HCT116 (cell line): ENCODE measurements around the gene NUMB. TPM values are rescaled to one million over a fixed set of nuclear protein-coding genes. Genes with fewer than 3 reads are reported as not detected.

Experiments used
- ATAC-seq: fragments of 200-7000 bp; cut with Tn5 transposase; 2 replicates; pipeline ENCODE4 v1.9.1; 2020; ENCODE audit warnings: mild to moderate bottlenecking, moderate library complexity
- BruUV-seq: library from RNA; stranded (reverse); fragments of 400-500 nt; replicated peaks from 2 replicates; lab custom pipeline; 2021; lab: Mats Ljungman, UMichigan
- CTCF ChIA-PET: fragments of 300-600 bp; sonication (Branson Sonifier 250); formaldehyde crosslinking; loops from one replicate; lab custom pipeline; 2021; ENCODE audit warnings: antibody characterized with exemption; lab: Charles Lee
- POLR2A ChIA-PET: fragments of 300-600, 350-600 bp; sonication (Branson Sonifier 250); formaldehyde crosslinking; loops from one replicate; lab custom pipeline; 2021; ENCODE audit warnings: antibody characterized with exemption; lab: Charles Lee
- RAD21 ChIA-PET, 2 experiments: fragments of 300-600 bp; sonication (Branson Sonifier 250); formaldehyde crosslinking; loops; one replicate each; lab custom pipeline; 2023; ENCODE audit warnings: low total read pairs in 2 of 2; ENCODE audit not compliant: uncharacterized antibody in 2 of 2, unreplicated experiment in 2 of 2, low non-redundant PET in 1 of 2; lab: Charles Lee
- DNase-seq: peaks from one replicate; pipeline ENCODE4 v3.0.0-alpha.2; 2010; ENCODE audit warnings: low read depth, low spot score
- H2AFZ ChIP-seq: fragments of 200-600 bp; shearing (Covaris generic), sonication (generic); 2 replicates; pipeline ENCODE4 v1.6.1; 2017; ENCODE audit warnings: low read depth, mixed run types, mixed read lengths, antibody characterized with exemption, low read length; ENCODE audit not compliant: poor library complexity, severe bottlenecking
- H3K27ac ChIP-seq: 2 replicates; pipeline ENCODE4 v1.5.1; 2012; ENCODE audit warnings: low read depth, low read length
- H3K27me3 ChIP-seq: fragments of 200-600 bp; sonication (generic); 2 replicates; pipeline ENCODE4 v1.6.1; 2016; ENCODE audit warnings: mixed run types, low read length, mixed read lengths; ENCODE audit not compliant: insufficient read depth
- H3K36me3 ChIP-seq, 2 experiments: fragments of 200-500 bp in 1 of 2; fragments of 200-600 bp in 1 of 2; sonication (Bioruptor generic) in 1 of 2; sonication (generic) in 1 of 2; 2 replicates each; pipeline versions ENCODE4 v1.5.1 to v1.6.1; 2014 to 2016; ENCODE audit warnings: low read length in 2 of 2, inconsistent platforms in 1 of 2, mixed read lengths in 1 of 2, mixed run types in 1 of 2; ENCODE audit not compliant: insufficient read depth in 2 of 2, control insufficient read depth in 1 of 2
- H3K4me1 ChIP-seq, 2 experiments: fragments of 200-600 bp in 1 of 2; sonication (generic) in 1 of 2; 2 replicates each; pipeline versions ENCODE4 v1.5.1 to v1.6.1; 2012 to 2017; ENCODE audit warnings: low read length in 2 of 2, inconsistent platforms in 1 of 2, mild to moderate bottlenecking in 1 of 2, mixed read lengths in 1 of 2, mixed run types in 1 of 2, moderate library complexity in 1 of 2; ENCODE audit not compliant: insufficient read depth in 2 of 2, control insufficient read depth in 1 of 2
- H3K4me2 ChIP-seq: fragments of 200-600 bp; sonication (generic); 2 replicates; pipeline ENCODE4 v1.6.1; 2017; ENCODE audit warnings: mixed run types, low read length, mixed read lengths
- H3K4me3 ChIP-seq, 2 experiments: fragments of 200-600 bp in 1 of 2; sonication (generic) in 1 of 2; replicated peaks in 1 of 2; 2 replicates each; pipeline ENCODE4 v1.5.1; 2011 to 2016; ENCODE audit warnings: low read length in 2 of 2, control low read depth in 1 of 2, low read depth in 1 of 2, mild to moderate bottlenecking in 1 of 2, mixed read lengths in 1 of 2, mixed run types in 1 of 2
- H3K79me2 ChIP-seq: fragments of 200-600 bp; sonication (generic); 2 replicates; pipeline ENCODE4 v1.6.1; 2017; ENCODE audit warnings: mild to moderate bottlenecking, mixed run types, low read length, moderate library complexity, mixed read lengths; ENCODE audit not compliant: insufficient read depth
- H3K9ac ChIP-seq: fragments of 200-600 bp; sonication (generic); 2 replicates; pipeline ENCODE4 v1.6.1; 2016; ENCODE audit warnings: low read length, mixed read lengths
- H3K9me2 ChIP-seq: fragments of 200-600 bp; sonication (generic), shearing (Covaris generic); 2 replicates; pipeline ENCODE4 v1.6.1; 2017; ENCODE audit warnings: mixed run types, mild to moderate bottlenecking, moderate library complexity; ENCODE audit not compliant: insufficient read depth
- H3K9me3 ChIP-seq, 2 experiments: fragments of 200-500 bp in 1 of 2; fragments of 200-600 bp in 1 of 2; sonication (Bioruptor generic) in 1 of 2; sonication (generic) in 1 of 2; 2 replicates each; pipeline ENCODE4 v1.6.1; 2014 to 2017; ENCODE audit warnings: low read length in 2 of 2, mixed read lengths in 2 of 2, inconsistent platforms in 1 of 2, low read depth in 1 of 2, mild to moderate bottlenecking in 1 of 2, mixed run types in 1 of 2, moderate library complexity in 1 of 2; ENCODE audit not compliant: control insufficient read depth in 1 of 2, insufficient read depth in 1 of 2
- H4K20me1 ChIP-seq: fragments of 200-600 bp; sonication (generic), shearing (Covaris generic); 2 replicates; pipeline ENCODE4 v1.6.1; 2017; ENCODE audit warnings: mixed run types, mild to moderate bottlenecking, moderate library complexity; ENCODE audit not compliant: insufficient read depth
- ATF3 ChIP-seq: IDR thresholded peaks from 2 replicates; pipeline ENCODE4 v1.6.1; 2012
- CBX3 ChIP-seq: IDR thresholded peaks from 2 replicates; pipeline ENCODE4 v1.6.1; 2012; ENCODE audit warnings: low read depth
- CEBPB ChIP-seq: IDR thresholded peaks from 2 replicates; pipeline ENCODE4 v1.6.1; 2012; ENCODE audit warnings: low read depth
- EGR1 ChIP-seq: IDR thresholded peaks from 2 replicates; pipeline ENCODE4 v1.6.1; 2012; ENCODE audit warnings: low read depth
- ELF1 ChIP-seq: IDR thresholded peaks from 2 replicates; pipeline ENCODE4 v1.6.1; 2012; ENCODE audit warnings: low read depth, borderline replicate concordance
- EZH2 ChIP-seq: fragments of 200-600 bp; sonication (generic); IDR thresholded peaks from 2 replicates; pipeline ENCODE4 v1.6.1; 2017; ENCODE audit warnings: antibody characterized with exemption, mixed run types
- EZH2phosphoT487 ChIP-seq: fragments of 200-600 bp; IDR thresholded peaks from 2 replicates; pipeline ENCODE4 v1.6.1; 2018; ENCODE audit warnings: antibody characterized with exemption, borderline replicate concordance
- FOSL1 ChIP-seq: IDR thresholded peaks from 2 replicates; pipeline ENCODE4 v1.6.1; 2012; ENCODE audit warnings: low read depth
- JUND ChIP-seq: IDR thresholded peaks from 2 replicates; pipeline ENCODE4 v1.6.1; 2012
- POLR2AphosphoS5 ChIP-seq: IDR thresholded peaks from 2 replicates; pipeline ENCODE4 v1.6.1; 2011; ENCODE audit warnings: mild to moderate bottlenecking, low read depth, low read length, moderate library complexity
- RAD21 ChIP-seq: IDR thresholded peaks from 2 replicates; pipeline ENCODE4 v1.6.1; 2012; ENCODE audit warnings: low read depth, mild to moderate bottlenecking
- REST ChIP-seq: IDR thresholded peaks from 2 replicates; pipeline ENCODE4 v1.6.1; 2012; ENCODE audit warnings: low read depth
- SIN3A ChIP-seq: IDR thresholded peaks from 2 replicates; pipeline ENCODE4 v1.6.1; 2012; ENCODE audit warnings: low read depth
- SP1 ChIP-seq: IDR thresholded peaks from 2 replicates; pipeline ENCODE4 v1.6.1; 2012; ENCODE audit warnings: low read depth
- YY1 ChIP-seq: IDR thresholded peaks from 2 replicates; pipeline ENCODE4 v1.6.1; 2011; ENCODE audit warnings: low read length, low read depth, moderate library complexity, mild to moderate bottlenecking; ENCODE audit not compliant: insufficient replicate concordance; ENCODE audit errors: extremely low read depth
- ZBTB33 ChIP-seq: IDR thresholded peaks from 2 replicates; pipeline ENCODE4 v1.6.1; 2011; ENCODE audit warnings: mild to moderate bottlenecking, low read length, moderate library complexity; ENCODE audit not compliant: insufficient replicate concordance; ENCODE audit errors: extremely low read depth
- ZFX ChIP-seq: fragments of 450-650 bp; IDR thresholded peaks from 2 replicates; pipeline ENCODE4 v1.6.1; 2017
- ZNF274 ChIP-seq: fragments of 200-500 bp; sonication (Bioruptor generic); IDR thresholded peaks from 2 replicates; pipeline ENCODE4 v1.6.1; 2014; ENCODE audit warnings: mild to moderate bottlenecking, low read depth, low read length, inconsistent platforms
- intact Hi-C: fragments of 100-400 bp; cut with micrococcal nuclease; formaldehyde crosslinking; loops from 2 replicates; pipeline ENCODE4 v1.10.0; 2022
- total RNA-seq: library from RNA; stranded (reverse); gene quantifications from one replicate; pipeline ENCODE4 v1.2.1, GENCODE V29; 2021; ENCODE audit not compliant: unreplicated experiment

The NUMB gene
- total RNA-seq, 1 experiment from 2014 or later, result 43.0 TPM

- Histone ChIP-seq H3K9ac (no peak overlapping the region), H4K20me1 (no peaks in the 10 kb centered on the region), H2AFZ (no peak overlapping the region), H3K4me2 (no peak overlapping the region), H3K27ac (no peak overlapping the region), H3K9me2 (no peaks in the 10 kb centered on the region), H3K79me2 (no peaks in the 10 kb centered on the region), H3K36me3 (peaks cover 5 to 20% of the 10 kb centered on the region in 2 experiments), H3K9me3 (no peaks in the 10 kb centered on the region), H3K4me1 (no peaks in the 10 kb centered on the region), H3K4me3 (no peak overlapping the region), H3K27me3 (no peaks in the 10 kb centered on the region)
- RAD21 ChIA-PET, result no interaction called here
- POLR2A ChIA-PET, result no interaction called here
- TF ChIP-seq ZNF274 (no peak), ELF1 (no peak), POLR2AphosphoS5 (no peak), RAD21 (no peak), ZBTB33 (no peak), CBX3 (no peak), YY1 (no peak), ZFX (no peak), SP1 (no peak), SIN3A (no peak), EZH2phosphoT487 (no peak), JUND (no peak), EZH2 (no peak), EGR1 (no peak), FOSL1 (no peak), REST (no peak), CEBPB (no peak), ATF3 (no peak)
- DNase-seq (no peak), ATAC-seq (no peak)
- CTCF ChIA-PET, result interaction anchor here (2.0 kb wide), 1 partner anchor 18 kb away, joined by 5 read pairs; no protein-coding TSS in a partner anchor
- intact Hi-C loops, result no loop called here
- no TSS peak for BruUV-seq
Measured at GRCh38 chr14:73277376-73277775, 181.0 kb downstream of the NUMB start.
